Measurements from ENCODE around the gene SLC44A3. TPM values are rescaled to one million over a fixed set of nuclear protein-coding genes. Genes with fewer than 3 reads are reported as not detected.

The SLC44A3 gene
- total and polyA plus RNA-seq, 2 experiments from 2014 or later = 2.9 to 4.5 TPM

GRCh38 chr1:94898491-94899385, 78.6 kb downstream of the SLC44A3 start:
- H3F3A ChIP-seq (replicated peaks; ENCODE audit: low read depth) = no peaks in the 10 kb centered on the region
- H3K36me3 ChIP-seq (ENCODE audit: insufficient read depth) = peaks cover 57% of the 10 kb centered on the region

More at GRCh38 chr1:94898491-94899385, 78.6 kb downstream of the SLC44A3 start:
- no peak for DNase-seq (ENCODE audit: low spot score)
- Histone ChIP-seq H4K20me1 (replicated peaks; ENCODE audit: insufficient read depth) (peaks cover 34% of the 10 kb centered on the region), H3K9me2 (ENCODE audit: insufficient read depth) (no peaks in the 10 kb centered on the region), H3K27ac (ENCODE audit: low read depth) (no peak overlapping the region), H3K27me3 (ENCODE audit: insufficient read depth) (no peaks in the 10 kb centered on the region), H3K4me3 (no peak overlapping the region), H3K4me1 (ENCODE audit: insufficient read depth) (no peaks in the 10 kb centered on the region), H2AFZ (no peak overlapping the region), H3K4me2 (no peak overlapping the region), H3K79me2 (replicated peaks; ENCODE audit: insufficient read depth) (peaks cover 4% of the 10 kb centered on the region)
- H3K4me3 Mint-ChIP-seq = no peak overlapping the region
- TF ChIP-seq, protein P1, sequence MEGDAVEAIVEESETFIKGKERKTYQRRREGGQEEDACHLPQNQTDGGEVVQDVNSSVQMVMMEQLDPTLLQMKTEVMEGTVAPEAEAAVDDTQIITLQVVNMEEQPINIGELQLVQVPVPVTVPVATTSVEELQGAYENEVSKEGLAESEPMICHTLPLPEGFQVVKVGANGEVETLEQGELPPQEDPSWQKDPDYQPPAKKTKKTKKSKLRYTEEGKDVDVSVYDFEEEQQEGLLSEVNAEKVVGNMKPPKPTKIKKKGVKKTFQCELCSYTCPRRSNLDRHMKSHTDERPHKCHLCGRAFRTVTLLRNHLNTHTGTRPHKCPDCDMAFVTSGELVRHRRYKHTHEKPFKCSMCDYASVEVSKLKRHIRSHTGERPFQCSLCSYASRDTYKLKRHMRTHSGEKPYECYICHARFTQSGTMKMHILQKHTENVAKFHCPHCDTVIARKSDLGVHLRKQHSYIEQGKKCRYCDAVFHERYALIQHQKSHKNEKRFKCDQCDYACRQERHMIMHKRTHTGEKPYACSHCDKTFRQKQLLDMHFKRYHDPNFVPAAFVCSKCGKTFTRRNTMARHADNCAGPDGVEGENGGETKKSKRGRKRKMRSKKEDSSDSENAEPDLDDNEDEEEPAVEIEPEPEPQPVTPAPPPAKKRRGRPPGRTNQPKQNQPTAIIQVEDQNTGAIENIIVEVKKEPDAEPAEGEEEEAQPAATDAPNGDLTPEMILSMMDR (conservative IDR thresholded peaks at IDR 0.05; ENCODE audit: low read depth in 2 of 2) = no peak
- no peak for TF ChIP-seq STAT1 (IDR thresholded peaks at IDR 0.05; ENCODE audit: unreplicated experiment)
- no peak for TF ChIP-seq ETS1 (IDR thresholded peaks at IDR 0.05)
- no peak for TF ChIP-seq REST (IDR thresholded peaks at IDR 0.05; ENCODE audit: unreplicated experiment)
- no peak for TF ChIP-seq ZNF331 (CRISPR knock-in tag; IDR thresholded peaks at IDR 0.05; ENCODE audit: low read depth)
- no peak for TF ChIP-seq EZH2phosphoT487 (IDR thresholded peaks at IDR 0.05; ENCODE audit: unreplicated experiment)
- no peak for TF ChIP-seq NANOG (IDR thresholded peaks at IDR 0.05; ENCODE audit: borderline replicate concordance)
- TF ChIP-seq ZNF462 (CRISPR knock-in tag; IDR thresholded peaks at IDR 0.05) = no peak
- no peak for ATAC-seq
- H3K9me3 Mint-ChIP-seq = no peaks in the 10 kb centered on the region
- H3K27me3 Mint-ChIP-seq (ENCODE audit: insufficient read depth, low read depth, poor library complexity) = no peaks in the 10 kb centered on the region
- H3K27ac Mint-ChIP-seq = no peak overlapping the region
- H3K36me3 Mint-ChIP-seq (ENCODE audit: low read depth) = peaks cover 76% of the 10 kb centered on the region
- peaks cover 17% of the 10 kb centered on the region; the same call in 2 of the 3 replicates for H3K4me1 Mint-ChIP-seq

Measured in GM23338 (cell line).